HG03039 (cell line): ENCODE results near the gene DDC.
"Not testable (repeated sequence)": the region's sequence is repeated elsewhere in the genome, so short reads cannot be mapped to it uniquely, and the experiment has no call there.

Experiments used
- ATAC-seq: cut with Tn5 transposase; IDR thresholded peaks from one replicate; pipeline ENCODE4 v1.9.1; 2021; ENCODE audit warnings: mild to moderate bottlenecking, moderate library complexity; ENCODE audit not compliant: unreplicated experiment

The DDC gene

GRCh38 chr7:50589364-50589763 lies 24.2 kb upstream of the DDC start:
- no peak for ATAC-seq

GRCh38 chr7:50588937-50589336 lies 23.7 kb upstream of the DDC start:
- no peak for ATAC-seq

GRCh38 chr7:50587737-50588136 lies 22.5 kb upstream of the DDC start:
- no peak for ATAC-seq

- ATAC-seq: no peak
Observed at GRCh38 chr7:50584793-50585408, 19.7 kb upstream of the DDC start.

GRCh38 chr7:50584386-50584785 lies 19.2 kb upstream of the DDC start:
- no peak for ATAC-seq

GRCh38 chr7:50583295-50583694 lies 18.1 kb upstream of the DDC start:
- not testable (repeated sequence) for ATAC-seq

GRCh38 chr7:50582271-50582670 lies 17.1 kb upstream of the DDC start:
- not testable (repeated sequence) for ATAC-seq

GRCh38 chr7:50580666-50581065 lies 15.5 kb upstream of the DDC start:
- not testable (repeated sequence) for ATAC-seq

- ATAC-seq: no peak
Observed at GRCh38 chr7:50580057-50580456, 14.9 kb upstream of the DDC start.

- not testable (repeated sequence) for ATAC-seq
Observed at GRCh38 chr7:50578105-50578504, 12.9 kb upstream of the DDC start.

GRCh38 chr7:50577569-50577968 lies 12.4 kb upstream of the DDC start:
- no peak for ATAC-seq

GRCh38 chr7:50576388-50576787 lies 11.2 kb upstream of the DDC start:
- not testable (repeated sequence) for ATAC-seq

- no peak for ATAC-seq
Observed at GRCh38 chr7:50567715-50568261, 2.6 kb upstream of the DDC start.

GRCh38 chr7:50565977-50566376 lies 772 bp upstream of the DDC start:
- no peak for ATAC-seq

- ATAC-seq: no peak
Observed at GRCh38 chr7:50565559-50565916, 333 bp upstream of the DDC start.

- no peak for ATAC-seq
Observed at GRCh38 chr7:50564171-50564570, 1.0 kb downstream of the DDC start.

- ATAC-seq: no peak
Observed at GRCh38 chr7:50562136-50562535, 3.1 kb downstream of the DDC start.

GRCh38 chr7:50560865-50561351 lies 4.3 kb downstream of the DDC start:
- no peak for ATAC-seq

GRCh38 chr7:50559881-50560280 lies 5.3 kb downstream of the DDC start:
- no peak for ATAC-seq

GRCh38 chr7:50558294-50559053 lies 6.7 kb downstream of the DDC start:
- no peak for ATAC-seq

- ATAC-seq: no peak
Observed at GRCh38 chr7:50557099-50557498, 8.1 kb downstream of the DDC start.
